GM19324 (cell line): ENCODE measurements around the gene SDK1.

Experiments used
- ATAC-seq: cut with Tn5 transposase; IDR thresholded peaks from one replicate; pipeline ENCODE4 v1.9.1; 2021; ENCODE audit warnings: mild to moderate bottlenecking, moderate library complexity; ENCODE audit not compliant: unreplicated experiment, low FRiP score

Gene SDK1

GRCh38 chr7:4195660-4196059 is 894.6 kb downstream of the SDK1 start:
- no peak for ATAC-seq

GRCh38 chr7:4196121-4196819 is 895.2 kb downstream of the SDK1 start:
- no peak for ATAC-seq

- no peak for ATAC-seq
Measured at GRCh38 chr7:4198301-4198700, 897.2 kb downstream of the SDK1 start.

- no peak for ATAC-seq
Measured at GRCh38 chr7:4200546-4201094, 899.6 kb downstream of the SDK1 start.

GRCh38 chr7:4201566-4201965 is 900.5 kb downstream of the SDK1 start:
- ATAC-seq, result no peak

- ATAC-seq, result no peak
Measured at GRCh38 chr7:4202154-4202736, 901.2 kb downstream of the SDK1 start.

- no peak for ATAC-seq
Measured at GRCh38 chr7:4202954-4203353, 901.9 kb downstream of the SDK1 start.

GRCh38 chr7:4203626-4204512 is 902.8 kb downstream of the SDK1 start:
- no peak for ATAC-seq

GRCh38 chr7:4204513-4205165 is 903.6 kb downstream of the SDK1 start:
- no peak for ATAC-seq

GRCh38 chr7:4205828-4206227 is 904.8 kb downstream of the SDK1 start:
- ATAC-seq, result no peak

GRCh38 chr7:4207011-4207410 is 906.0 kb downstream of the SDK1 start:
- no peak for ATAC-seq

- ATAC-seq, result no peak
Measured at GRCh38 chr7:4208086-4208485, 907.0 kb downstream of the SDK1 start.

GRCh38 chr7:4208586-4208985 is 907.5 kb downstream of the SDK1 start:
- no peak for ATAC-seq

GRCh38 chr7:4209126-4209525 is 908.1 kb downstream of the SDK1 start:
- ATAC-seq, result no peak

GRCh38 chr7:4209966-4210365 is 908.9 kb downstream of the SDK1 start:
- ATAC-seq, result no peak

- ATAC-seq, result no peak
Measured at GRCh38 chr7:4210821-4211220, 909.8 kb downstream of the SDK1 start.

GRCh38 chr7:4211261-4211660 is 910.2 kb downstream of the SDK1 start:
- no peak for ATAC-seq

- no peak for ATAC-seq
Measured at GRCh38 chr7:4212376-4212775, 911.3 kb downstream of the SDK1 start.

GRCh38 chr7:4214291-4215155 is 913.5 kb downstream of the SDK1 start:
- no peak for ATAC-seq
